ENCODE results near the gene FUOM. TPM values are rescaled to one million over a fixed set of nuclear protein-coding genes. Genes with fewer than 3 reads are reported as not detected.
A peak's percentile ranks its signal among the peaks of the same experiment; 100 is the strongest.

FUOM gene
- total RNA-seq, 1 donor from 2014 or later: 37.2 TPM

GRCh38 chr10:133361773-133362441 lies 4.1 kb upstream of the FUOM start:
- DNase-seq (no peak), ATAC-seq (ENCODE audit: low read depth) (peak; percentile 12)
- Mint-ChIP-seq H3K4me1 (peaks cover 24% of the 10 kb centered on the region), H3K36me3 (ENCODE audit: low read depth) (peaks cover 35% of the 10 kb centered on the region), H3K27ac (peak overlapping the region; percentile 66), H3K9me3 (no peaks in the 10 kb centered on the region), H3K4me3 (peak overlapping the region; percentile 13), H3K27me3 (no peaks in the 10 kb centered on the region)
- POLR2A ChIA-PET: interaction anchor here (0.9 to 2.3 kb wide), 5 partner anchors 12 to 32 kb away, joined by 3 to 13 read pairs (median 3); partner anchors contain the start of genes ECHS1 and MTG1
- no peak for TF ChIP-seq CTCF (IDR thresholded peaks at IDR 0.05)
- intact Hi-C loops (cut with micrococcal nuclease): no loop called here
- CTCF ChIA-PET: interaction anchor here (0.7 to 1.0 kb wide), 2 partner anchors 32 to 34 kb away, joined by 3 to 4 read pairs; no protein-coding TSS in a partner anchor

GRCh38 chr10:133361227-133361626 lies 3.4 kb upstream of the FUOM start:
- Mint-ChIP-seq H3K4me3 (peak overlapping the region; percentile 13), H3K9me3 (no peaks in the 10 kb centered on the region), H3K27ac (peak overlapping the region; percentile 66), H3K4me1 (peaks cover 28% of the 10 kb centered on the region), H3K36me3 (ENCODE audit: low read depth) (peaks cover 34% of the 10 kb centered on the region), H3K27me3 (no peaks in the 10 kb centered on the region)
- DNase-seq: no peak
- TF ChIP-seq CTCF (IDR thresholded peaks at IDR 0.05): no peak
- ChIA-PET POLR2A (interaction anchor here (0.9 to 2.3 kb wide), 5 partner anchors 12 to 32 kb away, joined by 3 to 13 read pairs (median 3); partner anchors contain the start of genes ECHS1 and MTG1), CTCF (interaction anchor here (0.6 to 1.0 kb wide), 3 partner anchors 32 to 130 kb away, joined by 3 to 4 read pairs (median 3); no protein-coding TSS in a partner anchor)
- intact Hi-C loops (cut with micrococcal nuclease): no loop called here
- ATAC-seq (ENCODE audit: low read depth): no peak

GRCh38 chr10:133359972-133360610 lies 2.3 kb upstream of the FUOM start:
- Mint-ChIP-seq H3K27me3 (no peaks in the 10 kb centered on the region), H3K4me3 (no peak overlapping the region), H3K27ac (no peak overlapping the region), H3K4me1 (peaks cover 31% of the 10 kb centered on the region), H3K9me3 (no peaks in the 10 kb centered on the region), H3K36me3 (ENCODE audit: low read depth) (peaks cover 22% of the 10 kb centered on the region)
- ATAC-seq (ENCODE audit: low read depth) (no peak), DNase-seq (no peak)
- intact Hi-C loops (cut with micrococcal nuclease): no loop called here
- POLR2A ChIA-PET: interaction anchor here (1.2 to 3.0 kb wide), 3 partner anchors 13 to 18 kb away, joined by 3 to 19 read pairs (median 13); partner anchors contain the start of gene ECHS1
- no peak for TF ChIP-seq CTCF (IDR thresholded peaks at IDR 0.05)
- CTCF ChIA-PET: no interaction called here

GRCh38 chr10:133359554-133359971 lies 1.7 kb upstream of the FUOM start:
- no peak for ATAC-seq (ENCODE audit: low read depth)
- Mint-ChIP-seq H3K27ac (no peak overlapping the region), H3K9me3 (no peaks in the 10 kb centered on the region), H3K27me3 (no peaks in the 10 kb centered on the region), H3K4me3 (no peak overlapping the region), H3K4me1 (peaks cover 31% of the 10 kb centered on the region), H3K36me3 (ENCODE audit: low read depth) (peaks cover 19% of the 10 kb centered on the region)
- ChIA-PET CTCF (no interaction called here), POLR2A (interaction anchor here (3.0 kb wide), 1 partner anchor 14 kb away, joined by 19 read pairs; the partner anchor contains the start of gene ECHS1)
- intact Hi-C loops (cut with micrococcal nuclease): no loop called here
- TF ChIP-seq CTCF (IDR thresholded peaks at IDR 0.05): no peak
- no peak for DNase-seq

- Mint-ChIP-seq H3K27ac (no peak overlapping the region), H3K9me3 (no peaks in the 10 kb centered on the region), H3K4me3 (no peak overlapping the region), H3K27me3 (no peaks in the 10 kb centered on the region), H3K4me1 (peaks cover 31% of the 10 kb centered on the region), H3K36me3 (ENCODE audit: low read depth) (peaks cover 15% of the 10 kb centered on the region)
- DNase-seq (no peak), ATAC-seq (ENCODE audit: low read depth) (no peak)
- intact Hi-C loops (cut with micrococcal nuclease): loop anchor here (1.0 kb wide), 2 partner anchors 14 to 30 kb away; partner anchors contain the start of gene ECHS1
- ChIA-PET POLR2A (interaction anchor here (1.9 to 3.0 kb wide), 2 partner anchors 14 to 23 kb away, joined by 8 to 19 read pairs; partner anchors contain the start of genes CALY and ECHS1), CTCF (no interaction called here)
- TF ChIP-seq CTCF (IDR thresholded peaks at IDR 0.05): no peak
Measured at GRCh38 chr10:133358925-133359310, 1.1 kb upstream of the FUOM start.

All from activated B cell treated with CpG ODN at 0.5 μM for 24 hours (primary cell).